Medulla oblongata (tissue), 1 donor: ENCODE results near the gene SYNGR4.

Source experiments
- DNase-seq: peaks from one replicate; pipeline ENCODE4 v3.0.0-alpha.2; 2015; ENCODE audit errors: extremely low spot score

Gene SYNGR4

GRCh38 chr19:48396016-48396823 lies 32.1 kb downstream of the SYNGR4 start:
- DNase-seq = no peak

DNA sequence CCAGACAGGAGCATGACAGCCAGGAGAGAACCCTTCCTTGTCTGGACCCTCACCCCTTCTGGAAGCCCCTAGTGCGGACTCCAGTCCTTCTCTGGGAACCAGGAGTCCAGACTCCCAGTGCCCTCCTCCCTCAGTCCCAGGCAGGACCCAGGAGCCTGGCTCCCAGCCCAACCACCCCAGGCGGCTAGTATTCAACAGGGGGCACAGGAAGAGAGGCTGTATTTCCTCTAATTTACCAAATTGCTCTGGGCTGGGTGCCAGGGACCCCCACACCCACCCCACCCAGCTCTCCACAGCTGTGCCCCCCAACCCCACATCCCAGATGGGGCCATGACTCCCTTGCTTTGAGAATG lies 32.6 kb downstream of the SYNGR4 start:
- no peak for DNase-seq

- DNase-seq = no peak
These were observed 33.3 kb downstream of the SYNGR4 start for GRCh38 chr19:48397263-48398101.

- DNase-seq = no peak
These were observed 33.9 kb downstream of the SYNGR4 start for GRCh38 chr19:48398102-48398374.

GRCh38 chr19:48398375-48399235 lies 34.4 kb downstream of the SYNGR4 start:
- peak; percentile 16 for DNase-seq

DNA sequence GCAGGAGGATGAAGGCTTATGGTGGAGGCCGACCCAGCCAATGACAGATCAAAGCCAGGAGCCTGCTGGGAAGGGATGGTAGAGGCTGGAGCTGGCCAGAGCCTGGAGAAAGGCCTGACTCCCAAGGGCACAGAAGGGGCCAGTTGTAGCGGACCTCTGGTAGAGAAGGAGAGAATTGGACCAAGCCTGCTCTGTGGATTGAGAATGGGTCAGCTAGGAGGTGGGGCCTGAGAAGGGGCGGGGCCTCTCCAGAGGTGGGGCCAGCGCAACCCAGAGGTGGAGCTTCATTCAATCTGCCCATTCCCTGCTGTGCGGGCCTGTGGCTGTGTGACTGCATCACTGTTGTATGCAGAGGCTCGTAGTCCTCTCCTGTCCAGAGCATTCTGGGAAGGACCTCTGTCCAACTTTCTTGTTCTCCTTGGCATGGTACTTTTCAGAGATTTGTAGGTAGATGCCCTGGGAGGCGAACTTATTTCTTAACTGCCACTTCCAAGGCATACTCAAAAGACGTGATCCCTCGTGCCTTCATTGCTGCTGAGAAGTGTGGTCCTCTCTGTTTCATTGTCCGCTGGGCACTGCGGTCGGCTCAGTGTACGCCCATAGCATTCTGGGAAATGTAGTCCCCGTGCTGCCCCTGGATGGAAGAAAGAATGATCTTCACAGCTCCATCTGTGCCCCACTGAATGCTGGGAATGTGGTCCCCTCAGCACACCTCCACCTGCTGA lies 36.0 kb downstream of the SYNGR4 start:
- DNase-seq = no peak

DNA sequence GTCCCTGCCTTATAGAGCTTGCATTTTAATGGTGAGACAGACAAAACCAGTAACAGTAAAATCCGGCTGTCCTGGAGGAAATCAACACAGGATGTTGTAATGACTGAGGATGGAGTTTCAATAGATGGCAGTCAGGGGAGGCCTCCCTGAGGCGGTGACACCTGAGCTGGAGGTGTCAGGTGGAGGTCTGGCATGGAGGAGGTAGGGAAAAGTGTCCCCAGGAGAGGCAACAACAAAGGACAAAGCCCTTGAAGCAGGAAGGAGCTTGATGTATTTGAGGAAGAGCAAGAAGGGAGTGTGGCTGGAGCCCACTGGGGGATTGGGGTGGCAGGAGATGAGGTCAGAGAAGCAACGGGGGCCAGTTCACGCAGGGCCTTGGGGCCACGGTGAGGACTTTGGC lies 37.1 kb downstream of the SYNGR4 start:
- DNase-seq = no peak

DNA sequence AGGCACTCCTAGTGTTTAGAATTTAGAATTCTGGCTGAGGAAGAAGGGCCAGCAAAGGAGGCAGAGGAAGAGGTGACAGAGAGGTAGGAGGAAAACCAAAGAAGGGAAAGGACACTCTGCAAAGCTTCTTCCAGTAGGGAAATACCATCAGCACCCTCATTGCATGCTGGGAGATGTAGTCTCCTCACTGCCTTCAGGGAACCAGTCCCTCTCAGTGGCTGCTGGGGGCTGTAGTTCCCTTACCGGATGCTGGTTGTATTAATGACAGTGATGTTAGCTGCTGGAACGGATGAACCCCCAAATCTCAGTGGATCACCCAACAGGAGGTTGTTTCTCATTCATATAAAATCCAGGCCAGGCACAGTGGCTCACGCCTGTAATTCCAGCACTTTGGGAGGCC lies 39.4 kb downstream of the SYNGR4 start:
- peak; percentile 64 for DNase-seq

GRCh38 chr19:48405010-48405659 lies 41.0 kb downstream of the SYNGR4 start:
- no peak for DNase-seq

DNA sequence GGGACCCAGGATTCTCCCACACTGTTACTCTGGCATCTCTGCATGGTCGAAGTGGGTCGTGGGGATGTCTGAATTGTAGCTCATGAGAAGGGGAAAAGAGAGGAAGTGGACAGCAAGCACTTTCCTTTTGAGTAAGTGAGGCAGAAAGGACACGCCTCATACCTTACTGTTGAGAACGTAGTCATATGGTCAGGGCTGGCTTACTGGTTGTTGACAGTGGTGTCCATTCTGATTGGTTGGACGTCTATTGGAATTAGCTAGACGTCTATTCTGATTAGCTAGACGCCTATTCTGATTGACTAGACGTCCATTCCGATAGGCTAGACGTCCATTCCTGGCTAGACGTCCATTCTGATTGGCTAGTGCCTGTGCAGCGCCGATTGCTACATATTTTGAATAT lies 41.7 kb downstream of the SYNGR4 start:
- DNase-seq = no peak

DNA sequence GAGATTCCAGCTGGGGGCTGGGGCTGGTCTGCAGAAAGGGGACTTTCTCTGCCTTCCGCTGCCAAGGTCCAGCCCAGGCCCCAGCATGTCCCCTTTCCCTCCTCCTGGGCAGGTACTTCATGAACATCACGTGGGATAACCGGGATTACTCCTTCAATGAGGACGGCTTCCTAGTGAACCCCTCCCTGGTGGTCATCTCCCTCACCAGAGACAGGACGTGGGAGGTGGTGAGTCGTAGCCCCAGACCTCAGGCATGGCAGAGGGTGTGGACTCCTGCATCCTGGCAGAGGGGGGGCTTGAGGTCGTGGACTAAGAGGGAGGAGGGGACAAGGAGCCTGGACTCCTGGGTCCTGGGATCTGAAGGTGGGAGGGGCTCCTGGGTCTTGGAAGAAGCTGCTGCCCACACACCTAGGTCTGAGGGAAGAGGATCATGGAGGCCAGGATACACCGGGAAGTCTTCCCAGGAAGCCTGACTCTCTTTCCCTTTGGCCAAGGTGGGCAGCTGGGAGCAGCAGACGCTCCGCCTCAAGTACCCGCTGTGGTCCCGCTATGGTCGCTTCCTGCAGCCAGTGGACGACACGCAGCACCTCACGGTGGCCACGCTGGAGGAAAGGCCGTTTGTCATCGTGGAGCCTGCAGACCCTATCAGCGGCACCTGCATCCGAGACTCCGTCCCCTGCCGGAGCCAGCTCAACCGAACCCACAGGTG lies 49.9 kb downstream of the SYNGR4 start:
- no peak for DNase-seq

- DNase-seq = peak; percentile 66
These were observed 51.2 kb downstream of the SYNGR4 start for GRCh38 chr19:48415395-48415794.

DNA sequence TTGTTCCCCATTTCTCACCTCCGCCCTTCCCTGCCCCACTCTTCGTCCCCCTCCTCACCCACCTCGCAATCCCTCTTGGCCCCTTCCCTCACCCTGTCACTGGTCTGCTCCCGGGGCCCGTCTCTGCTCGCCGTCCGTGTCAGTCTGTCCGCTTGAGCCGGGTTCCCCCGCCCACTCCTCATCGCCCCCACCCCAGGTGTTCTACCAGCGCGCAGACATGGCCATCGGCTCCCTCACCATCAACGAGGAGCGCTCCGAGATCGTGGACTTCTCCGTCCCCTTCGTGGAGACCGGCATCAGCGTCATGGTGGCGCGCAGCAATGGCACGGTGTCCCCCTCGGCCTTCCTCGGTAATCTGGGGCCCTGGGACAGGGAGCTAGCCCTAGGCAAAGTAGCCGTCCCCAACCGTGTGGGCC lies 51.6 kb downstream of the SYNGR4 start:
- DNase-seq = no peak

DNA sequence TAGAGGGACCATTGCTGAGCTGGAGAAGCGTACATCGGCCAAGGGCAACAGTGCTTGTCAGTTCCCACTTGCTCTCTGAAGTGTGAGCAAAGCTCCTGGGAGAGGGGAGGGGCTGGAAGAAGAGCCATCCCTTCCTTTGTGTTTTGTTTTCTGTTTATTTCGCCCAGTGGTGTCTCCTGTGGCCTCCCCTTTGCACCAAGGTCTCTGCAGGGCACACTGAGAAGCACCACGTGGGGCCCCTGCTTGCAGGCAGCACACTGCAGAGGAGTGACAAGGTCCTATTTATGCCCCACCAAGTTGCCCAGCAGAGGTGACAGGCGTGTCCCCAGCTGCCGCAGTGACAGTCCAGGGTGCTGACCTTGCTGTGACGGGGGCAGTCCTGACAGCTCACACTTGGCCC lies 53.3 kb downstream of the SYNGR4 start:
- DNase-seq = no peak

- no peak for DNase-seq
These were observed 54.3 kb downstream of the SYNGR4 start for GRCh38 chr19:48418317-48419064.

- DNase-seq = peak; percentile 62
These were observed 55.2 kb downstream of the SYNGR4 start for GRCh38 chr19:48419158-48419920.

GRCh38 chr19:48421548-48421947 lies 57.4 kb downstream of the SYNGR4 start:
- no peak for DNase-seq

GRCh38 chr19:48424694-48425219 lies 60.6 kb downstream of the SYNGR4 start:
- peak; percentile 62 for DNase-seq
